Suppressor macrophage treated with lipopolysaccharide for 4 hours (primary cell): Measurements from ENCODE around the gene NAT8L.

Experiments
- DNase-seq: peaks from one replicate; pipeline ENCODE4 v3.0.0-alpha.2; 2020

Gene NAT8L

DNA sequence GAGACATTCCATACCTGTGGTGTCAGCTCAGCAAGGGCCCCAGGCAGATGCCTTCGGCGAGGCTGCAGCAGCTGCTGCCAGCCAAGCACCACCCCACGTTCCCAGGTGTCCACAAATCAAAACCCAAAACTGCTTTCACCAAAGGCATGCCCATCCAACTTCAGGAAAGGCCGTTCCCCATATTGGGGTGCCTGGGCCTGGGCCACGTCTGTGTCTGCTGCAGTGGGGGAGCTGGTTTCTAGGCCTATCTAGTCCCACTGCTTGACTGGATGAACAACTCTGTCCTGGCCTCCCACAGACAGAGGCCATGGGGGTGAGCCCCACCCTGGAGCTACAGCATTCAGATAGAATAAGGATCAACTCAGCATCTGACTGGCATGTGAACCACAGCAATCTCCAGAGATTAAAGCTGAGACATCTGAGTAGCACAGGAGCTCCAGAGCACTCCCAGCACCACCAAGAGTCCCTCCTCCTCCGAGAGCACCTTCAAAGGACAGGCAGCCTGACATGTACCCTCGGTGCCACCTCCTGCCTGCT, 37.0 kb downstream of the NAT8L start:
- no peak for DNase-seq

DNA sequence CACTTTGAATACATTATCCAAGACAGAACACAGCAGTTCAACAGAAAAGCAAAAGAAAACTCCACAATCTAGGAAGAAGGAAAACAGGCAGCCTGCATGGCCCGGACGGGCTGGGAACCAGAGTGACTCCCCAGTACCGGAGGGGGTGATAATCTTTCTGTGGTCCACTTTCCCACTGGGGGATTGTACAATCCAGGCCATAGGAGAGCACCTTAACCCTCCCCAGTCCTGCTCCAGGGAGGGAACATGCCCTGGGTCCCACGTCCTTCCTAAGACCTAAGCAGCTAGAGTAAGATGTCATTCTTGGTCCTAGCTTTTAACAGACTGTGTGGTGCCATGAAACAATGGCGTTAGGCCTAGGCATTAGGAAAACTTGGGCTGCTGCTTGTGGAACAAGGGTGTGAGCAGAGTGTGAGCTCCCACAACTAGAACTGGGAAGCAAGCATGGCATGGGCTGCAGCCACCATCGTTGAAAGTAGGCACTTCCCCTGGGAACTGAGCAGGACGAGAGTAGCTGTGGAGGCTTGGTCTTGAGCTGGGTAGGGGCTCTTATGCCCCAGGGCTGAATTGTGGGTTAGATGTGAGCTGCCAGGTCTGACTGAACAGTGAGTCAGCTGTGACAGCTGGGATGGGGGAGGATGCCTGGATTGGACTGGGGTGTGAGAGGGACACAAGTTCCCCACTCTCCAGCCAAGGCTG, 42.4 kb downstream of the NAT8L start:
- no peak for DNase-seq

DNA sequence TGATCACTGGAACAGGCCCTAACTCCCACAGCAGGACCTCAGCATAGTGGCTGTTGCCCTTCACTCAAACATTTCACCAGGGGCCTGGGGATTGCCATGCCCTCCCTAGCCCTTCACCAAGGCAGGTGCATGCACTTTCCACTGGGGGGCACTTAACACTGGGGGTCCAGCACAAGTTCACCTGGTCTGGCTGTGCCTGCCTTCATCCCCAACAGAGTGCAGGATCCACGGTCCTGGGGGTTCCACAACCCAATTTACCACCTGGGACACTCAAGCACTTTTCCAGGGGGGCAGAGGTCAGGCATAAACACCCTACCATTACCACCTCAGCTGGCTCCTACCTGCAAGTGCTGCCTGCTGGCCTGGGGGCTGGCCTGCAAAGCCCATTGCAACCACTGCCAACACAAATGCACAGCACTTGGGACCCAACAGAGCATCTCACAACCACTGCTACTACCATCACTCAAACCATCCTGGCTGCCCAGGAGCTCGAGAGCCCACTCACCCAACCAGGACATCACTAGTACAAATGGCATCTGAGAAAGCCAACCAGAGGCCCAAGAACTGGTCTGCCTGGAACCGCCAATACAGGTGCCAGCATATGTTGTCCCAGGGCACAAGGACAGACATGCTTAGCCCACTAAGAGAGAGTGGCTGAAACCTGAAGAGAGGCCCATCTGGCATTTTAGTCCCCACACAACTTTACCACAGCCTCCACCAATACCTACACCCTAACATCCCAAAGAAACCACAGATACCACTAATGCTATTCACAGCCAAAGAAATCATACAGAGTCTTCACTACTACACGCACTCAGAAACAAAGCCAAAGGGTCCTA, 43.1 kb downstream of the NAT8L start:
- DNase-seq, result no peak

DNA sequence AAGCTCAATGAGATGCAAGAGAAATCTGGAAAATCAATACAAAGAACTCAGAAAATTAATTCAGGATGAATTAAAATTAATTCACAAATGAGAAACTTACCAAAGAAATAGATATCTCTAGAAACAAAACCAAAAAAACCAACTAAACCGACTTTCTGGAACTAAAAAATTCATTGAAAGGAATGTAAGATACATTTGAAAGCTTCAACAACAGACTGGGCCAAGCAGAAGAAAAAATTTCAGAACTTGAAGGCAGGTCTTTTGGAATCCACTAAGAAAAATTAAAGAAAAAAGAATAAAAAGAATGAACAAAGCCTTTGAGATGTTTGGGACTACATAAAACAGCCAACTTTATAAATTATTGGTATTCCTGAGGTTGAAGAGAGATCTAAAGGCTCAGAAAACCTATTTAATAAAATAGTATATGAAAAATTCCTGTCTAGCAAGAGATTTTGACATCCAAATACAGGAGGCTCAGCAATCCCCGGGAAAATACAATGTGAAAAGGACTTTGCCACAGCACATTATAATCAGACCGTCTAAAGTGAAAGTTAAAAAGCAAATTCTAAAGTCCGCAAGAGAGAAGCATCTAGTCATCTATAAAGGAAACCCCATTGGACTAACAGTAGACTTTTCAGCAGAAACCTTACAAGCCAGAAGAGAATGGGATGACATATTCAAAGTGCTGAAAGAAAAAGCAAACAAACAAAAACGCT, 44.2 kb downstream of the NAT8L start:
- DNase-seq, result no peak

DNA sequence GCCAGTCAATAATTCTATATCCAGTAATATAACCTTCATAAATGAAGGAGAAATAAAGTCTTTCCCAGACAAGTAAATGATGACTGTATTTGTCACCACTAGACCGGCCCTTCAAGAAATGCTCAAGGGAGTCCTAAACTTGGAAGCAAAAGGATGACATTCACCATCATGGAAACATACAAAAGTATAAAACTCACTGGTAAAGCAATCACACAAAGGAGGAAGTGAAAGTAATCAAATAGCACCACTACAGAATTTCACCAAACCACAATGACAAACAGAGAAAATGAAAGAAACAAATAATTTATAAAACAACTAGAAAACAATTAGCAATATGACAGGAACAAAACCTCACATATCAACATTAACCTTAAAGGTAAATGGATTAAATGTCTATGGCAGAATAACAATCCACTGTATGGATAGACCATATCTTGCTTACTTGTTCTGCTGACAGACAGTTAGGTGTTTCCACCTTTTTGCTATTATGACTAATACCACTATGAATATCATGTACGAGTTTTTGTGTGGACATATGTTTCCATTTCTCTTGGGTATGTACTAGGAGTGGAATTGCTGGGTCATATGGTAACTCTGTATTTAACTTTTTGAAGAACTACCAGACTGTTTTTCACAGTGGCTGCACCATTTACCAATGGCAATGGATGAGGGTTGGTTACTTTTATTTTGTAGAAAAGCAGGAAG, 44.9 kb downstream of the NAT8L start:
- DNase-seq, result peak; percentile 47

DNA sequence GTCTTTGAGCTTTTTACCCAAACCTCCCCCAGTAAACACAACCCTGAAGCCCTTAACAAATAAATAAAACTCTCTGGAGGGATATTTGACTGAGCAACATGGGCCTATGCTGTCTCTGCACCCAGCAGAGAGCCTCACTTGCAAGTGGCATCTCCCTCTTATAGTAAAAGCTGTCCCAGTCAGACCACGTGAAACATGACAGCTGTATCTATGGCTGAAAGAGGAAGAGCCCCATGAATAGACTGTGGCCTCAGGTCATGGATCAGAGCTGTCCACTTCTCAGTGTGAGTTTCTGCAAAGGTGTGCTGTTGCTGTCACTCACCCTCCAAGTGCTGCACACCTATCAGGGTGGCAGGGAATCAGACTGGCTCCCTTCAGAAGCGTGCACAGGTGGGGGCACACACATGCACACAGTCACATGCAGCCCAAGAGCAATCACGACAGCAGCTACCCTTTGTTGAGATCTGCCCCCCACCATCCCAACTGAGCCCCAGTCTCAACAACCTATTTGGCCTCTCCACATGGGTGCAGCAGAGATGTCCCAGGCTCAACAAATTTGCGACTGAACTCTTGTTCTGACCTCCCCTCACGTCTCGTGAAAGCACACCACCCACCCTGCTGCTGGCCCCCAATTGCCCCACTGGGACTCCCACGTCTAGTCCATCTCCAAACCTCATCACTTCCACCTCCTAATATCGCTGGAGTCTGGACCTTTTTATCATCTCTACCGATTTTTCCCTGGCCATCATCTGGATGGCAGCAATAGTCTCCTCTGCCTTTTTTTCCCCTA, 45.6 kb downstream of the NAT8L start:
- no peak for DNase-seq

DNA sequence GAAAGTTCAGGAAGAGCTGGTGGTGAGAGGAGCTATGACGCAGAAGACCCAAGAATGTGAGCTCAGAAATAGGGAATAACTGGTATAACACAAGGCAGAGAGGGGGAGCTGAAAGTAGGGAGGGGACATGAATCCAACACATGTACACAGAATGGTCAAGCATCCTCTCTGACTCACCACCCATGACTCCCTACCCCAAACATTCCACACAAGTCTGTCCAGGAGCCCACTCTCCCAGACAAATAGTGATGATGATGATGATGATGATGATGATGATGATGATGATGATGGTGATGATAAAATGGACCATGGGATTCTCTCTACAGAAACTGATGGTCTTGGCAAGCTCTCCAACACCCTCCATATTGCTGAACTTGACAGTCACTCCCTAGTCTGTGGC, 46.4 kb downstream of the NAT8L start:
- DNase-seq, result no peak

DNA sequence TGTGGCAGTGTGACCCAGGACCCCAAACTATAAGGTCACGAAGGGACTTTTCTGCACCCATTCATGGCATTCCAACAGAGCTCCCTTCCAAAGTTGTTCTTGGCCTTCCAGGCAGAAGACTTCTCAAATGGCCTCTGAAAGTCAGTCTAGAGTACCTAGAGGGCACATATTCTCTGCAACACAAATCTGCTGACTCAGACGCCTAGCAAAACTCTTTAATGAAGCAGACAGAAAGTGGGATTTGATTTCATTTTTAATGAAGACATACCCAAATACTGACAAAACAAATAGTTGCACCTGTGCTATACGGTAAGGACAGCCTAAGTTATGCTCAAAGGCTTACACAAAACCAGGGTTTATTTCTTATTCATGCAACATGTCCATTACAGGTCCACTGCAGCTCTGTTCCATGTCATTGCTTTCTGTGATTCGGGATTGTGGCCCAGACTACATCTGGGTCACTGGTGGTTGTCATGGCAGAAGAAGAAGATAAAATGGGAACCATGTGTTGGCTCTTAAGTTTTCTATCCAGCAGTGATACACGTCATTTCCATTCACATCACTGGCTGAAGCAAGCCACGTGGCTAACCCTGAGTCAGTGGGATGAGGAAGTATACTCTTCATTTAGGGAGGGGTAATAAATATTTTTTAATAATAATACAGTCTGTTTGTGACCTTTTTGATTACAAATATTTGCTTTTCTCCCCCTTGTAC, 57.7 kb downstream of the NAT8L start:
- DNase-seq, result no peak
